Prostate gland (tissue), 2 donors: ENCODE results near the gene PCED1A. TPM values are rescaled to one million over a fixed set of nuclear protein-coding genes. Genes with fewer than 3 reads are reported as not detected.

Experiments used
- DNase-seq: peaks from one replicate; pipeline ENCODE4 v3.0.0-alpha.2; 2019; ENCODE audit warnings: low spot score
- H3K27ac ChIP-seq, 2 donors: fragments of 200-600 bp; sonication (generic); 2 replicates each; pipeline ENCODE4 v1.5.1; 2017 to 2019
- H3K27me3 ChIP-seq: fragments of 200-600 bp; sonication (generic); replicated peaks from 2 replicates; pipeline ENCODE4 v1.5.1; 2019; ENCODE audit not compliant: insufficient read depth
- H3K36me3 ChIP-seq, 2 donors: fragments of 200-600 bp; sonication (generic); 1 replicate in 1 of 2; 2 replicates in 1 of 2; pipeline versions ENCODE4 v1.5.1 to v1.8.1; 2017 to 2019
- H3K4me1 ChIP-seq: fragments of 200-600 bp; sonication (generic); replicated peaks from 2 replicates; pipeline ENCODE4 v1.5.1; 2019
- H3K4me3 ChIP-seq, 2 donors: fragments of 200-600 bp; sonication (generic); 2 replicates each; pipeline ENCODE4 v1.5.1; 2017 to 2019
- H3K9me3 ChIP-seq: fragments of 200-600 bp; sonication (generic); 2 replicates; pipeline ENCODE4 v1.5.1; 2017
- POLR2A ChIP-seq: fragments of 450-650 bp; IDR thresholded peaks from one replicate; pipeline ENCODE4 v1.6.1; 2016; ENCODE audit warnings: antibody characterized with exemption, mild to moderate bottlenecking
- POLR2AphosphoS5 ChIP-seq: sonication (generic); formaldehyde crosslinking; IDR thresholded peaks from one replicate; pipeline ENCODE4 v1.6.1; 2017; ENCODE audit warnings: antibody characterized with exemption
- WGBS: methylation state at CpG from one replicate; pipeline ENCODE4 v1.1.5; 2018; 5-methylcytosine and 5-hydroxymethylcytosine counted together
- intact Hi-C: fragments of 100-400 bp; cut with DNase I; formaldehyde crosslinking; loops from one replicate; pipeline ENCODE4 v1.14.2; 2022
- total RNA-seq, 2 donors: library from RNA; depleted of rRNA; stranded (reverse); fragments of >200 nt; gene quantifications; one replicate each; pipeline ENCODE4 v1.1.0, GENCODE V29; 2016
- TF ChIP-seq, protein P1 (sequence below), 4 experiments: fragments of 200-600 bp in 2 of 4; fragments of 450-650 bp in 2 of 4; sonication (generic) in 2 of 4; IDR thresholded peaks; 1 replicate in 3 of 4; 2 replicates in 1 of 4; pipeline ENCODE4 v1.5.1; 2016 to 2019; ENCODE audit warnings: antibody characterized with exemption in 4 of 4, mild to moderate bottlenecking in 2 of 4, moderate library complexity in 2 of 4

The PCED1A gene
- total RNA-seq, 2 donors from 2014 or later, result 54.8 to 58.1 TPM

DNA sequence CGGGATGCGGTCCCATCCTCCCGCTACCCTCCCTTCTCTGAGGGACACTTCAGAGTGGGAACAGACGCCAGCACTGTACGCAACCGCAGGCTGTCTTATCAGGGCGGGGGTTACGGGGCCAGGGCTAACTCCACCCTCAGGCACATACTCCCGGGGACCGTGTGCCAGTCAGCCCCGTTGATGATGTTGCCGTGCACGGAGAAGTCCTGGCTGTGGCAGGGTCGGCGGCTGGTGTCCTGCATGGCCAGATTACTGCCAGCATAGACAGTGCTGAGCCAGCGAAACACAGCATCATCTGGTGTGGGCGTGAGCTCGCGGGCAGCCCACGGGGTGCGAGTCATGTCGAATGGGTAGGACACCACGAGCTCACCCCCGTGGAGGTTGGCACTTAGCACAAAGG lies 45.0 kb downstream of the PCED1A start:
- Histone ChIP-seq H3K36me3 (no peaks in the 10 kb centered on the region), H3K9me3 (no peaks in the 10 kb centered on the region), H3K27ac (no peak overlapping the region), H3K4me1 (no peaks in the 10 kb centered on the region), H3K4me3 (no peak overlapping the region), H3K27me3 (no peaks in the 10 kb centered on the region)
- no peak for DNase-seq
- intact Hi-C loops, result no loop called here
- TF ChIP-seq, protein P1, sequence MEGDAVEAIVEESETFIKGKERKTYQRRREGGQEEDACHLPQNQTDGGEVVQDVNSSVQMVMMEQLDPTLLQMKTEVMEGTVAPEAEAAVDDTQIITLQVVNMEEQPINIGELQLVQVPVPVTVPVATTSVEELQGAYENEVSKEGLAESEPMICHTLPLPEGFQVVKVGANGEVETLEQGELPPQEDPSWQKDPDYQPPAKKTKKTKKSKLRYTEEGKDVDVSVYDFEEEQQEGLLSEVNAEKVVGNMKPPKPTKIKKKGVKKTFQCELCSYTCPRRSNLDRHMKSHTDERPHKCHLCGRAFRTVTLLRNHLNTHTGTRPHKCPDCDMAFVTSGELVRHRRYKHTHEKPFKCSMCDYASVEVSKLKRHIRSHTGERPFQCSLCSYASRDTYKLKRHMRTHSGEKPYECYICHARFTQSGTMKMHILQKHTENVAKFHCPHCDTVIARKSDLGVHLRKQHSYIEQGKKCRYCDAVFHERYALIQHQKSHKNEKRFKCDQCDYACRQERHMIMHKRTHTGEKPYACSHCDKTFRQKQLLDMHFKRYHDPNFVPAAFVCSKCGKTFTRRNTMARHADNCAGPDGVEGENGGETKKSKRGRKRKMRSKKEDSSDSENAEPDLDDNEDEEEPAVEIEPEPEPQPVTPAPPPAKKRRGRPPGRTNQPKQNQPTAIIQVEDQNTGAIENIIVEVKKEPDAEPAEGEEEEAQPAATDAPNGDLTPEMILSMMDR (IDR thresholded peaks at IDR 0.05), result no peak
- TF ChIP-seq POLR2A (no peak), POLR2AphosphoS5 (no peak)
- 85% methylated on average over 24 of the region's 24 CpGs for WGBS

DNA sequence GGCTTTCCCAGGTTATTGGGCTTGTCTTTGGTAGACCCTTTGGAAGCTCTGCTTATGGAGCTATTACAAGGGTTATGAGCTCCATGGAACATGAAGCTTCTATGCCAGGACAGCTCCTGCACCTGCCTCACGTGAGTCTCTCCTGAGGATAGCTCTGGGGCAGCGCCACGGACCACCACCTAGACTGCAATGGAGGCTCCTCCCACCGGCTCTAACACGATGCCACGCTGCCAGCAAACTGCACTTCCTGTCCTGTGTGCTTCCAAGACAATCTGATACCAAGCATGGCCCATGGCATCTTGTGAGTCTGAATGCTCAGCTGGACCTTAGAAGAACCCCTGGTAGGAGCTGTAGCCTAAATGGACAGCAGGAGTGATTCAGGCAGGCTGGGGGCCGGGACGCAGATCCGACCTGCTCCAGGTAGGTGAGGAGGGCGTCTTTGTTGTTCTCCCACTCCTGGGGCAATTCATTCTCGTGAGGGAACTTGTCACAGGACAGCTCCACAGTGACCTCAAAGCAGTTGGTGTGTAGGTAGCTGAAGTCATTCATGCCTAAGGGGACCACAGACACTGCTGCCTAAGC lies 45.5 kb downstream of the PCED1A start:
- H3K27me3 ChIP-seq, result no peaks in the 10 kb centered on the region
- intact Hi-C loops, result no loop called here
- H3K27ac ChIP-seq, result no peak overlapping the region
- H3K36me3 ChIP-seq, result no peaks in the 10 kb centered on the region
- H3K4me3 ChIP-seq, result no peak overlapping the region
- no peak for DNase-seq
- H3K4me1 ChIP-seq, result no peaks in the 10 kb centered on the region
- TF ChIP-seq, protein P1 (IDR thresholded peaks at IDR 0.05), result no peak
- no peak for TF ChIP-seq POLR2A
- no peak for TF ChIP-seq POLR2AphosphoS5
- WGBS, result 81% methylated on average over 11 of the region's 11 CpGs
- no peaks in the 10 kb centered on the region for H3K9me3 ChIP-seq

DNA sequence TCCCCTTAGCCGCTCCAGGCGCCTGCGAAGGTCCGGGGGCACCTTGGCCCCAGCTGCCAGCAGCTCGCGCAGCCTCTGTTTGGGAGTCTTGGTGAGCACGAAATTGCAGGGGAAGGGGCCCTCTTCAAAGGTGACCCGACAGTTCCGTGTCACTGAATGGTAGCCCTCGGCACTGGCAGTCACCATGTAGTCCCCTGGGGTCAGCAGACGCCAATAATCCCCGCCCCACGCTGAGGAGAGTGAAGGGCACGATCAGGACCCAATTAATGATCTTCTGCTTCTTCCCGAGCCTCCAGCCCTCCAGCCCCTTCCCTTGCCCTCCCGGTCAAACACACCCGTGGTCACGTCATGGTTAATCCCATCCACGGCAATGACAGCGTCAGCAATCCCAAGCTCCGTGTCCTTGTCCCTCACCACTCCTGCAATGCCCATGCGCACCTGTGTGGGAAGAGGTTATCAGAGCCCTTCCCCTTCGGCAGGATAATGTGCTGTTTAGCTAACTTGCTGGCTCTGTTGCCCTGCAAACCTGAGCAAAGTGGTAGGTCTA lies 46.2 kb downstream of the PCED1A start:
- TF ChIP-seq POLR2A (no peak), POLR2AphosphoS5 (no peak)
- TF ChIP-seq, protein P1 (IDR thresholded peaks at IDR 0.05), result no peak
- Histone ChIP-seq H3K4me1 (no peaks in the 10 kb centered on the region), H3K9me3 (no peaks in the 10 kb centered on the region), H3K36me3 (no peaks in the 10 kb centered on the region), H3K4me3 (no peak overlapping the region), H3K27me3 (no peaks in the 10 kb centered on the region), H3K27ac (no peak overlapping the region)
- intact Hi-C loops, result no loop called here
- DNase-seq, result no peak
- WGBS, result 86% methylated on average over 23 of the region's 23 CpGs

DNA sequence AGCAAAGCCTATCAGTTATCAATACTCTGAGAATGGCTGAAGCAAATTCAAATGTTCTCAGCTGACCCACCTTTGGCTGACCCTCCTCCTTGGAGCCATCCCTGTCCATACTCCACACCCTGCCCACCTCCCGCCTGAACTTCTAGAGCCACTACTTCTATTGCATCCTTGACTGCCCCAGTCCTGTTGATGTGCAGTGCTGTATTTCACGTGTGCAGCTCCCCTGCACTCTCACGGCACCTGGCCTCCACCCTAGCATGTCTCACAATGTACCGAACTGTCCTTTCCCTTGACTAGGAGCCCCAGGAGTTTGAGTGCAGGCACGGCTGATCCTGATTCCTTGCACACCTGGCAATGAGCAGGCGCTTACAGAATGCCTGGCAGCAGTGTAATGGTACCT lies 47.0 kb downstream of the PCED1A start:
- intact Hi-C loops, result no loop called here
- Histone ChIP-seq H3K4me1 (no peaks in the 10 kb centered on the region), H3K9me3 (no peaks in the 10 kb centered on the region), H3K4me3 (no peak overlapping the region), H3K27ac (no peak overlapping the region), H3K36me3 (no peaks in the 10 kb centered on the region), H3K27me3 (no peaks in the 10 kb centered on the region)
- no peak for DNase-seq
- 86% methylated on average over 6 of the region's 6 CpGs for whole genome bisulfite sequencing
- TF ChIP-seq POLR2A, result no peak
- no peak for TF ChIP-seq POLR2AphosphoS5
- TF ChIP-seq, protein P1 (IDR thresholded peaks at IDR 0.05), result no peak

Other genes starting within 250 kb of the PCED1A start
- 100 to 1,000 TPM in 1 of 2 donors, 10 to 100 TPM in 1; 50.8 to 108 TPM for gene NOP56, start 188.0 kb downstream of the PCED1A start, total RNA-seq
- gene IDH3B, start 176.4 kb downstream of the PCED1A start, total RNA-seq, result 100 to 1,000 TPM; 132 to 141 TPM
- 10 to 100 TPM; 48.9 to 58.8 TPM for gene EBF4, start 147.9 kb downstream of the PCED1A start, total RNA-seq
- 10 to 100 TPM in 1 of 2 donors, 1 to 10 TPM in 1; 7.4 to 35.5 TPM for gene CPXM1, start 40.0 kb downstream of the PCED1A start, total RNA-seq
- gene C20orf141, start 25.7 kb downstream of the PCED1A start, total RNA-seq, result 1 to 10 TPM in 1 of 2 donors, not detected in 1; 4.4 TPM
- not detected for gene TMEM239, start 24.3 kb downstream of the PCED1A start, total RNA-seq
- gene VPS16, start 90 bp upstream of the PCED1A start, total RNA-seq, result 10 to 100 TPM; 27.5 to 37.3 TPM
- 10 to 100 TPM; 57.7 to 83.6 TPM for gene PTPRA, start 32.8 kb upstream of the PCED1A start, total RNA-seq
- gene GNRH2, start 203.0 kb upstream of the PCED1A start, total RNA-seq, result not detected
- gene MRPS26, start 205.4 kb upstream of the PCED1A start, total RNA-seq, result 100 to 1,000 TPM in 1 of 2 donors, 10 to 100 TPM in 1; 75.8 to 129 TPM
- 1 to 10 TPM in 1 of 2 donors, not detected in 1; 9.8 TPM for gene OXT, start 231.0 kb upstream of the PCED1A start, total RNA-seq
- gene AVP, start 244.1 kb upstream of the PCED1A start, total RNA-seq, result 1 to 10 TPM in 1 of 2 donors, not detected in 1; 3.1 TPM